H7 (cell line): ENCODE measurements around the gene MYO1G. TPM values are rescaled to one million over a fixed set of nuclear protein-coding genes. Genes with fewer than 3 reads are reported as not detected.

Source experiments
- DNase-seq: peaks from one replicate; pipeline ENCODE4 v3.0.0; 2012
- H3K27me3 ChIP-seq: 2 replicates; pipeline ENCODE4 v1.6.0; 2011; ENCODE audit warnings: mild to moderate bottlenecking, low read length; ENCODE audit not compliant: control insufficient read depth, insufficient read depth
- H3K36me3 ChIP-seq: replicated peaks from 2 replicates; pipeline ENCODE4 v1.5.1; 2011; ENCODE audit warnings: low read length; ENCODE audit not compliant: control insufficient read depth, insufficient read depth
- H3K4me3 ChIP-seq: 2 replicates; pipeline ENCODE4 v1.5.1; 2011; ENCODE audit warnings: low read depth, mild to moderate bottlenecking, control low read depth, low read length, moderate library complexity; ENCODE audit not compliant: insufficient read depth
- total RNA-seq: library from RNA; depleted of rRNA; stranded (reverse); fragments of >200 nt; shearing (Covaris generic); gene quantifications from 2 replicates; pipeline ENCODE4 v1.2.3, GENCODE V29; 2014

MYO1G gene
- total RNA-seq, 1 experiment from 2014 or later, result not detected

- Histone ChIP-seq H3K36me3 (peaks cover 18% of the 10 kb centered on the region), H3K27me3 (no peaks in the 10 kb centered on the region), H3K4me3 (no peak overlapping the region)
- DNase-seq, result no peak
Measured at GRCh38 chr7:44989132-44989531, 10.3 kb upstream of the MYO1G start.

- H3K36me3 ChIP-seq, result peaks cover 22% of the 10 kb centered on the region
- DNase-seq, result no peak
- no peak overlapping the region for H3K4me3 ChIP-seq
Measured at GRCh38 chr7:44988701-44989100, 9.9 kb upstream of the MYO1G start.

GRCh38 chr7:44987996-44988395 lies 9.2 kb upstream of the MYO1G start:
- H3K27me3 ChIP-seq, result no peaks in the 10 kb centered on the region
- no peak for DNase-seq
- peaks cover 29% of the 10 kb centered on the region for H3K36me3 ChIP-seq
- no peak overlapping the region for H3K4me3 ChIP-seq

More at GRCh38 chr7:44988701-44989100, 9.9 kb upstream of the MYO1G start:
- no peaks in the 10 kb centered on the region for H3K27me3 ChIP-seq

- H3K27me3 ChIP-seq, result no peaks in the 10 kb centered on the region
- no peak for DNase-seq
- peaks cover 35% of the 10 kb centered on the region for H3K36me3 ChIP-seq
- no peak overlapping the region for H3K4me3 ChIP-seq
Measured at GRCh38 chr7:44987457-44987856, 8.6 kb upstream of the MYO1G start.

GRCh38 chr7:44986218-44987053 lies 7.6 kb upstream of the MYO1G start:
- peak overlapping the region; percentile 95 for H3K4me3 ChIP-seq
- peaks cover 36% of the 10 kb centered on the region for H3K36me3 ChIP-seq
- H3K27me3 ChIP-seq, result no peaks in the 10 kb centered on the region
- DNase-seq, result peak; percentile 95

GRCh38 chr7:44985900-44986217 lies 7.0 kb upstream of the MYO1G start:
- no peak for DNase-seq
- H3K4me3 ChIP-seq, result peak overlapping the region; percentile 95
- H3K27me3 ChIP-seq, result no peaks in the 10 kb centered on the region
- H3K36me3 ChIP-seq, result peaks cover 36% of the 10 kb centered on the region

- H3K36me3 ChIP-seq, result peaks cover 36% of the 10 kb centered on the region
- DNase-seq, result peak; percentile 11
- no peaks in the 10 kb centered on the region for H3K27me3 ChIP-seq
- peak overlapping the region; percentile 95 for H3K4me3 ChIP-seq
Measured at GRCh38 chr7:44985033-44985695, 6.3 kb upstream of the MYO1G start.

- no peak overlapping the region for H3K4me3 ChIP-seq
- DNase-seq, result no peak
- H3K36me3 ChIP-seq, result peaks cover 36% of the 10 kb centered on the region
- H3K27me3 ChIP-seq, result no peaks in the 10 kb centered on the region
Measured at GRCh38 chr7:44984478-44984758, 5.6 kb upstream of the MYO1G start.

GRCh38 chr7:44983742-44984477 lies 5.1 kb upstream of the MYO1G start:
- Histone ChIP-seq H3K27me3 (no peaks in the 10 kb centered on the region), H3K36me3 (peaks cover 36% of the 10 kb centered on the region), H3K4me3 (no peak overlapping the region)
- no peak for DNase-seq

GRCh38 chr7:44982970-44983369 lies 4.2 kb upstream of the MYO1G start:
- no peaks in the 10 kb centered on the region for H3K27me3 ChIP-seq
- no peak for DNase-seq
- no peak overlapping the region for H3K4me3 ChIP-seq
- peaks cover 36% of the 10 kb centered on the region for H3K36me3 ChIP-seq

- no peak overlapping the region for H3K4me3 ChIP-seq
- no peaks in the 10 kb centered on the region for H3K27me3 ChIP-seq
- peaks cover 36% of the 10 kb centered on the region for H3K36me3 ChIP-seq
- DNase-seq, result no peak
Measured at GRCh38 chr7:44982535-44982923, 3.7 kb upstream of the MYO1G start.

GRCh38 chr7:44981035-44981706 lies 2.4 kb upstream of the MYO1G start:
- H3K36me3 ChIP-seq, result peaks cover 36% of the 10 kb centered on the region
- peak; percentile 35 for DNase-seq
- no peaks in the 10 kb centered on the region for H3K27me3 ChIP-seq
- H3K4me3 ChIP-seq, result no peak overlapping the region

- Histone ChIP-seq H3K4me3 (no peak overlapping the region), H3K27me3 (no peaks in the 10 kb centered on the region), H3K36me3 (peaks cover 32% of the 10 kb centered on the region)
- DNase-seq, result peak; percentile 21
Measured at GRCh38 chr7:44980393-44981034, 1.7 kb upstream of the MYO1G start.
